HFF-Myc (cell line): Measurements from ENCODE around the gene PDE4C.

Experiments
- DNase-seq: peaks from one replicate; pipeline ENCODE4 v3.0.0-alpha.2; 2011; ENCODE audit warnings: low read depth; ENCODE audit errors: extremely low read depth
- H3K4me3 ChIP-seq: replicated peaks from 2 replicates; pipeline ENCODE4 v1.5.1; 2011; ENCODE audit warnings: low read depth, mild to moderate bottlenecking, control low read depth, low read length
- CTCF ChIP-seq: IDR thresholded peaks from 2 replicates; pipeline ENCODE4 v1.5.1; 2012; ENCODE audit warnings: mild to moderate bottlenecking, low read depth, low read length, control low read depth; ENCODE audit errors: missing control alignments

Gene PDE4C

GRCh38 chr19:18192673-18193387, 33.4 kb downstream of the PDE4C start, which contains the start of gene MPV17L2:
Gene MPV17L2, plus strand, starts transcription at chr19:18193218. Its CDS starts 64 bp downstream, at chr19:18193282.
- TF ChIP-seq CTCF, result no peak
- DNase-seq, result peak; percentile 100
- peak within 1 kb of the TSS; percentile 84 for H3K4me3 ChIP-seq

DNA sequence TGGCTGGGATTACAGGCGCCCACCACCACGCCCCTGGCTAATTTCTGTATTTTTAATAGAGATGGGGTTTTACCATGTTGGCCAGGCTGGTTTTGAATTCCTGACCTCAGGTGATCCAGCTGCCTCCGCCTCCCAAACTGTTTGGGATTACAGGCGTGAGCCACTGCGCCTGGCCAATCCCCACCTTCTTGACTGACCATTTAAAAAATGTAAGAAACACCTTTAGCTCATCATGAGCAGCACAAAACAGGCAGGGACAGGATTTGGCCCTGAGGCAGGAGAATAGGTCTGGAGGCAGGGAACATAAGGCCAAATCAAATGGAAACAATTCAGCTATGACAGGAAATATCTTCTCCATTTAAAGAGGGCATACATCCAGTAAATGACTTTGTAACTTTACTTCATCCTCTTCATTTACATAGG, 34.6 kb downstream of the PDE4C start:
- no peak for DNase-seq
- TF ChIP-seq CTCF, result no peak
- H3K4me3 ChIP-seq, result peak overlapping the region; percentile 60

GRCh38 chr19:18190278-18190677, 36.0 kb downstream of the PDE4C start:
- no peak for TF ChIP-seq CTCF
- no peak for DNase-seq
- no peak overlapping the region for H3K4me3 ChIP-seq

- no peak for TF ChIP-seq CTCF
- DNase-seq, result no peak
These were observed 40.7 kb downstream of the PDE4C start for GRCh38 chr19:18185538-18185937.

GRCh38 chr19:18183529-18183928, 42.7 kb downstream of the PDE4C start:
- H3K4me3 ChIP-seq, result no peak overlapping the region
- DNase-seq, result no peak
- TF ChIP-seq CTCF, result no peak

More at GRCh38 chr19:18185538-18185937, 40.7 kb downstream of the PDE4C start:
- H3K4me3 ChIP-seq, result no peak overlapping the region

GRCh38 chr19:18179957-18180356, 46.3 kb downstream of the PDE4C start:
- no peak overlapping the region for H3K4me3 ChIP-seq
- no peak for DNase-seq
- TF ChIP-seq CTCF, result no peak
